Measurements from ENCODE around the gene LAMB1.
A peak's percentile ranks its signal among the peaks of the same experiment; 100 is the strongest.

LAMB1 gene

DNA sequence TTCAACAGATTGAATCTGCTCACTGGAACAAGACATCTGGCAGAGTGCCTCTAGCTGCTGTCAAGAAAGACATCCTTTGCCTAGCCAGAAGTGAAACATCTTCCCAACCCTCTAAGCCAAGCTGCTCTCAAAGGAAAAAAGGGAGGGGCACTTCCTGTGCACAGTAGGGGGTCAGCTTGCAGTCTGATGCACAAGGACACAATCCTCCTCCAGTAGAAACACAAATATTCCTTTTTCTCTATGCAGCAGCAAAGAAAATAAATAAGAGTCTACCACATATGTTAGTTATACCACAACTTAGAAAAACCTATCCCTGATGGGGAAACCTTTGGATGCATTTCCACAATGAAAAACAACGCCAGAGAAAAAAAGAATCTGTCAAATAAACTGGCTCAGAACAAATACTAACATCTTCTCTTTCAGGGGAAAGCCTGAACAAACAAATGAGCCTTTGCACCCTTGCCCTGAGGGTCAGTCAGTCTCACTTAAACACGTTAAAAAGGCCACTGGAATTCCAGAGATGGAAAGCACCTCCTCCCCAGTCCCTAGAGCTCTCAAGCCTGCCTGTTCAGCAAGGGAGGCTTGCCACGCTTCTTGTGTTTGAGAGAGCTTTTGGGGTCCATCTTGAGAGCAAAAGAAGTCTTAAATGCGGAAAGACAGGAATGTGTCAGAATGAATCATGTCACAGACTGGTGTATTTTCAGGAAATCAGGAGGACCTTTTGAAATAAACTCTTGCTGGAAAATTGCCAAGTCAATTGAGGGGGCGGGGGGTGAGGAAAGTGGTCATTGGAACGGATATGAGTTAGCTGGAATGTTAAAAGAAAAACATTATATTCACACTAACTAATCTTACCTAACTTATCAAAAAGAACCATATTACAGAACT is 7.5 kb downstream of the LAMB1 start:
- TF ChIP-seq, protein P1, sequence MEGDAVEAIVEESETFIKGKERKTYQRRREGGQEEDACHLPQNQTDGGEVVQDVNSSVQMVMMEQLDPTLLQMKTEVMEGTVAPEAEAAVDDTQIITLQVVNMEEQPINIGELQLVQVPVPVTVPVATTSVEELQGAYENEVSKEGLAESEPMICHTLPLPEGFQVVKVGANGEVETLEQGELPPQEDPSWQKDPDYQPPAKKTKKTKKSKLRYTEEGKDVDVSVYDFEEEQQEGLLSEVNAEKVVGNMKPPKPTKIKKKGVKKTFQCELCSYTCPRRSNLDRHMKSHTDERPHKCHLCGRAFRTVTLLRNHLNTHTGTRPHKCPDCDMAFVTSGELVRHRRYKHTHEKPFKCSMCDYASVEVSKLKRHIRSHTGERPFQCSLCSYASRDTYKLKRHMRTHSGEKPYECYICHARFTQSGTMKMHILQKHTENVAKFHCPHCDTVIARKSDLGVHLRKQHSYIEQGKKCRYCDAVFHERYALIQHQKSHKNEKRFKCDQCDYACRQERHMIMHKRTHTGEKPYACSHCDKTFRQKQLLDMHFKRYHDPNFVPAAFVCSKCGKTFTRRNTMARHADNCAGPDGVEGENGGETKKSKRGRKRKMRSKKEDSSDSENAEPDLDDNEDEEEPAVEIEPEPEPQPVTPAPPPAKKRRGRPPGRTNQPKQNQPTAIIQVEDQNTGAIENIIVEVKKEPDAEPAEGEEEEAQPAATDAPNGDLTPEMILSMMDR (IDR thresholded peaks at IDR 0.05; ENCODE audit: control insufficient read depth, extremely low read depth, insufficient read depth): no peak
- no peak overlapping the region for H3K4me3 ChIP-seq (ENCODE audit: low read depth, low read length)
- DNase-seq (ENCODE audit: low read depth): no peak

DNA sequence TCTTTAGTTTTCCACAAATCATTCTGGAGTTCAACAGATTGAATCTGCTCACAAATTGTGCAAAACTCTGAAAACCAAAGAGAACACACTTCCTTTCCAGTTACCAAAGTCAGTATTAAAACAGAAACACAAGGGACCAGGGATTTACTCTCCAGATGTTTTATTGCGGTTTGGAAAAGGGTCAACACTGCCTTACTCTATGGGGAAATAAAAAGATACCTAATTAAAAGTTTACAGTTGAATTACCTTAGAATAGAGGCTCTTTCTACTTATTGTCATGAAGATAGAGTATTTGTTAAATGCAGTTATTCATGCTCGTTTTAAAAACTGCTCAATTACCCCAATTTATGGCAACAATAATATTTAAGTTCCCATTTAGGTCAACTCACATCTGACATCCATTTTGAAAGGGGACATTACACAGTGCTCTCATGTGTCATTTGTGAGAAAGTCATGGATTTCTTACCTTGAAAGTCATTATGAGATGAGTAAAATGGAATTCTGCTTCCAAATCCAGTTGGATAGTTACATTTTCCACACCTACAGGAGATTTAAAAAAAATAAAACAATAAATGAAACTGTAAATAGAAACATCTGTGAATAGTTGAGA is 8.4 kb downstream of the LAMB1 start:
- DNase-seq (ENCODE audit: low read depth): no peak
- no peak overlapping the region for H3K4me3 ChIP-seq (ENCODE audit: low read depth, low read length)
- TF ChIP-seq, protein P1 (IDR thresholded peaks at IDR 0.05; ENCODE audit: control insufficient read depth, extremely low read depth, insufficient read depth): no peak

DNA sequence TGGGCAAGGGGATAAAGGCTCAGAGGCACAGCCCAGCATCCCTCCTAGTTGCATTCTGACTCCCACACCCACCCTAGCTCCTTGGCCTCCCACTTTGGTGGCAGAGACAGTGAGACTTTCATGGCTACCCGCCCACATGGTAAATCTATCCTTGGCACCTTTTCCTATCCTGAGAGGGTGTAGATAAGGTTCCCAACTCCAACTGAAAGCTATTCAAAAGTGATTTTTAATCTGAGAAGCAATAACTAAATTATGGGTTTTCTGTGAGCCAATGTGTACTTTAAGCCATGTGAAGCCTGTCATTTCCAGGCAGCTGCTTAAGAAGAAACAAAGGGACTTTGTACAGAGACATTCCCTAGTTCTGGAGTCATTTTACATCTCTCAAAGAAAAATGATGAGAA is 9.1 kb downstream of the LAMB1 start:
- H3K4me3 ChIP-seq (ENCODE audit: low read depth, low read length): no peak overlapping the region
- no peak for DNase-seq (ENCODE audit: low read depth)
- TF ChIP-seq, protein P1 (IDR thresholded peaks at IDR 0.05; ENCODE audit: control insufficient read depth, extremely low read depth, insufficient read depth): no peak

DNA sequence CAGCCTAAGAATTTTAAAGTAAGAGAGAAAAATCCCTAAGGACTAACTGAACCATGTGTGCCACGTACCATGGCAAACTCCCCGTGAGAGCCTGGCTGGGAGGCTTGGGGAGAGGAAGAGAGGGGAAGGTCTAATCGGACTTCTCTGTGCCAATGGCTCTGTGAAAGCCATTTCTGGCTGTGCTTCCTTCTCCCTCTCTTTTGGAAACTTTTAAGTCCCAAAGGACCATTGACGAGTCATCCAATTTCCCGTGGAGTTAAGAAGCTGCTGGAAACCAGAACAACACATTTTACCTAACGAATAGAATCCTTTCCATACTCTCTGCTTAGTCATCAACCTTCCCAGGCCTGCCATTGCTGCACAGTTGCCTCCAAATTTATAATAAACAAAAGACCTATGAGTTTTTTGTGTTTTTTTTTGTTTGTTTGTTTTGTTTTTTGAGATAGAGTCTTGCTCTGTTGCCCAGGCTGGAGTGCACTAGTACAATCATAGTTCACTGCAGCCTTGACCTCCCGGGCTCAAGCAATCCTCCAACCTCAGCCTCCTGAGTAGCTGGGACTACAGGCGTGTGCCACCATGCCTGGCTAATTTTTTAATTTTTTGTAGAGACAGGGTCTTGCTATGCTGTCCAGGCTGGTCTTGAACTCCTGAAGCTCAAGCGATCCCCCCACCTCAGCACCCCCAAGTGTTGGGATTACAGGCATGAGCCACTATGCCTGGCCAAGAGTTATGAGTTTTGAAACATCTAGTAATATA is 13.2 kb downstream of the LAMB1 start:
- TF ChIP-seq, protein P1 (IDR thresholded peaks at IDR 0.05; ENCODE audit: control insufficient read depth, extremely low read depth, insufficient read depth): no peak
- no peak overlapping the region for H3K4me3 ChIP-seq (ENCODE audit: low read depth, low read length)
- DNase-seq (ENCODE audit: low read depth): no peak

DNA sequence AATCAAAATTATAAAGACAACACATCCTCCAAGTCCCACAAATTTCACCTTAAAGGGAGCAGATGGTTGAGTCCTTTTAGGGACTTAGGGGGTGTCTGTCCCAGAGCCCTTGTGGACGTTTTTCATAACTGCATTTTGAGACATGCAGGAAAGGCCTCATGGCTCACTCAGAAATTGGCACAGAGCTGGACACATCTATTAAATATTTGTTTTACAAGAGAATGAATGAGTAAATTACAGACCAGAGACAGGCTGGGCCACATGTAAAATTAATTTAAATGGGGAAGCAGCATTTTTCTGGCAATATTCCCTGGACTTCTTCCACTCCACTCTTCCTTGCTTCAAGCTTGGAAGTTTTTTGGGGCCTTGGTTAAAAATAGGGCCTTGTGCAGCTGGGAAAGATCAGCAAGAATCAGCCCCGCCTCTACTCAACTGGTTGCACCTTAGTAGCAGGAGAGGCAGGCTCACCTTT is 20.0 kb downstream of the LAMB1 start:
- peak; percentile 79 for DNase-seq (ENCODE audit: low read depth)
- no peak overlapping the region for H3K4me3 ChIP-seq (ENCODE audit: low read depth, low read length)
- TF ChIP-seq, protein P1 (IDR thresholded peaks at IDR 0.05; ENCODE audit: control insufficient read depth, extremely low read depth, insufficient read depth): peak; percentile 30; the same call in 1 of the 2 replicates

DNA sequence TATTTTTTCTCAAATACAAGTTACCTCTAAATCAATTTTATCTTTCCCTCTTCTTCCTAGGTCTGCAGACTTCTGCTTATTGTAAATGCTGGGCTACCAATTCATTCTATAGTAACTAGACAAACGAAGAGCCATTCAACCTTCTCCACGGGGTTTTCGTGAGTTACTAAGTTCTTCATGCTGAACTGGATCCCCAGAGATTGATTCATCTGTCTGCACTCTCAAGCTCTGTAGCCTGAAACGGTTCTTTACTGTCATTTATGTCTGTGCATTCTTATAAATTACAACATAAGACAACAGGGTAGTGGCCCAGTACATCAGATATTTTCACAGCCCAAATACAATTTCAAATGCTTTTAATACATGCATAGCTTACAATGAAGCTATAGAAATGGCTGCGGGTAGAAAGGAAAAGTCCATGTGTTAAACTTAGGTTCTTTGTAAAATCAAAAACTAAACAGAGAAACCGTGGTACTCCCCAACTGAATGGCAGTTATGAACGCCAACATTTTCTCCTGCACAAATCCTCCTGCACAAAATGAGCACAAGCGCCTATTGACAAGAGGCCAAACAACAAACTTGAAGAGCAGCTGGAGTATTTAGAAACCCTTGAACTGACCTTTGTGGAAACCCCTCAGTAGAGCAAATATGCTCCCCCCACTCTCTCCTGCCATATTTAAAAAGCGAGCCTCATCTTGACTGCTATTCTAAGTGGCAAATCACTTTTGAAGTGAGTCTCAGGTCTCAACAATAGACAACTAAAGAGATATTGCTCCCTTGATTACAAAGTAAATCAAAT is 20.7 kb downstream of the LAMB1 start:
- DNase-seq (ENCODE audit: low read depth): no peak
- no peak overlapping the region for H3K4me3 ChIP-seq (ENCODE audit: low read depth, low read length)
- TF ChIP-seq, protein P1 (IDR thresholded peaks at IDR 0.05; ENCODE audit: control insufficient read depth, extremely low read depth, insufficient read depth): no peak
